Skeletal muscle satellite cell (primary cell): ENCODE data around the gene SRMS.
A peak's percentile ranks its signal among the peaks of the same experiment; 100 is the strongest.

Experiments
- H3K27me3 ChIP-seq: 2 replicates; pipeline ENCODE4 v1.7.0; 2013; ENCODE audit warnings: low read length; ENCODE audit not compliant: control insufficient read depth, insufficient read depth
- H3K36me3 ChIP-seq: 2 replicates; pipeline ENCODE4 v1.7.0; 2013; ENCODE audit warnings: mild to moderate bottlenecking, control low read depth, low read length; ENCODE audit not compliant: insufficient read depth
- H3K4me1 ChIP-seq: 2 replicates; pipeline ENCODE4 v1.7.0; 2013; ENCODE audit warnings: low read length; ENCODE audit not compliant: control insufficient read depth, insufficient read depth
- H3K4me2 ChIP-seq: 2 replicates; pipeline ENCODE4 v1.7.0; 2013; ENCODE audit warnings: mild to moderate bottlenecking, low read length
- H3K4me3 ChIP-seq: 2 replicates; pipeline ENCODE4 v1.7.0; 2013; ENCODE audit warnings: low read length
- H3K9ac ChIP-seq: 2 replicates; pipeline ENCODE4 v1.7.0; 2013; ENCODE audit warnings: mild to moderate bottlenecking, low read depth, low read length, moderate library complexity
- H3K9me3 ChIP-seq: replicated peaks from 2 replicates; pipeline ENCODE4 v1.7.0; 2013; ENCODE audit warnings: mild to moderate bottlenecking, control low read depth, low read length

SRMS gene

DNA sequence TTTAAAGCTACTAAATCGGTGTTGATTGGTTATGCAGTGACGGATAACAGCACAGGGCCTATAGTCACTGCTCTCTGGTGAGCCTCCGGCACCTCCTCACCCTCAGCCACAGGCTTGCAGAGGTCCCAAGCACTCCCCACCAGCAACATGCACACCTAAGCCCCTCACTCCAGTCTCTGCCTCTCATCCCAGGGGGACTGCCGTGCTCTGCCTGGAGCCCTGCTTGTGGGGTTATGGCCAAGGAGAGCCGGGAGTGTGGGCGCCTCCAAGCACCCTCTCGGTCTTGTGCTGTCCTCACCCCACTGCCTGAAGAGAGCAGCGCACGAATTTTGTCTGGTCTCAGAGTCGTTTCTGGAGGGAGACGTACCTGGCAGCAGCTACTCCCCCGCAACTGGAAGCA is 41.8 kb downstream of the SRMS start:
- no peaks in the 10 kb centered on the region for H3K4me1 ChIP-seq
- no peaks in the 10 kb centered on the region for H3K36me3 ChIP-seq
- H3K4me3 ChIP-seq, result no peak overlapping the region
- no peak overlapping the region for H3K9ac ChIP-seq
- H3K9me3 ChIP-seq, result no peaks in the 10 kb centered on the region
- H3K4me2 ChIP-seq, result no peak overlapping the region
- H3K27me3 ChIP-seq, result peaks cover 43% of the 10 kb centered on the region

DNA sequence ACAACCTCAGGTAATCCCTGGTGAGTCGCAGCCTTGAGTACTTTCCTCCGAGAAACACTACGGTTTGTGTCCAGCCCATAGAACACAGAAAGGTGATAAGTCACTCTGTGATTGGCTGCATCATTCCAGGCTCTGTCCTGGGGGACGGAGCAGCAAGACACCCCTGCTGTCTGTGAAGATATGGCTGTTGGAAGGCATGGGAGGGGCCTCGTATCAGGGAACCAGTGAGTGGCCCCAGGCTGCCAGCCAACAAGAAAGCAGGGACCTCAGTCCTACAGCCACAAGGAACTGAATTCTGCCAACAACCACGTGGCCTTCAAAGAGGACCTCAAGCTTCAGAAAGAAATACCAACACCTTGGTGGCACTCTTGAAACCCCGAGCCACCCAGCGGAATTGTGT is 42.3 kb downstream of the SRMS start:
- Histone ChIP-seq H3K36me3 (no peaks in the 10 kb centered on the region), H3K4me2 (no peak overlapping the region), H3K4me3 (no peak overlapping the region), H3K27me3 (peaks cover 43% of the 10 kb centered on the region), H3K9ac (no peak overlapping the region), H3K9me3 (no peaks in the 10 kb centered on the region), H3K4me1 (no peaks in the 10 kb centered on the region)

DNA sequence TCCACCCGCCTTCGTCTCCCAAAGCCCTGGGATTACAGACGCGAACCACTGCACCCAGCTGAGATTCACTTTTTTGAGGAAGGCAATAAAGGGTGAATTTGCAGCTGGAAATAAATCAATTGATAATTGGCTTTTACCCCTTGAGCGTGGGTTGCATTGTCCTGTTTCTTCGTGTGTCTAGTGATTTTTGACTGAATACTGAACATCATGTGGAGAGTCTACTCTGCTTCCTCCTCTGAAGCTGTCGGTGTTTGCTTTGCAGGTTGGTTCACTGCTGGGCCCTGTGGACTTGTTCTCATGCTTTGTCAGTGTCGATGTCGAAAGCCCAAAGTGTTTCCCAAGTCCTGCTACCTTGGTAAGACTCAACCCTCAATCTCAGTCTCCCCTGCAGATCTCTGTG is 42.9 kb downstream of the SRMS start:
- H3K27me3 ChIP-seq, result peaks cover 47% of the 10 kb centered on the region
- no peak overlapping the region for H3K4me3 ChIP-seq
- no peaks in the 10 kb centered on the region for H3K9me3 ChIP-seq
- no peak overlapping the region for H3K9ac ChIP-seq
- no peaks in the 10 kb centered on the region for H3K4me1 ChIP-seq
- no peaks in the 10 kb centered on the region for H3K36me3 ChIP-seq
- H3K4me2 ChIP-seq, result no peak overlapping the region

DNA sequence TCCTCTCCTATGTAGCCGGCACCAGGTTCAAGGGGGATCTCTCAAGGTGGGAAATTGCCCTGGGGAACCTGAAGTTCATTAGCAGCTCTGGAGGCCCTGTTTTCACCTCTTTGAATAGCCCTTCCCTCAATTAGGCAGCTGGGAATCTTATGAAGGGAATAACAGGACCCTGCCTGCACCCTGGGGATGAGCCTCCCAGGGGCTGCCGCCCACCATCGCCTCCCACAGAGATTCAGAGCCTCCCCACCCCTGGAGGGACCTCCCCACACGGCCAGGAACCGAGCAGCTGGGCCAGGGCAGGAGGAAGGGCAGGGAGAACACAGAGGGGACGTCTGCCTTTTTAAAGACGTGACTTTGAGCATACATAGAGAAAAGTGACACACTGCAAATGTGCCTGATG is 44.0 kb downstream of the SRMS start:
- Histone ChIP-seq H3K9me3 (no peaks in the 10 kb centered on the region), H3K36me3 (no peaks in the 10 kb centered on the region), H3K27me3 (peaks cover 47% of the 10 kb centered on the region), H3K4me2 (no peak overlapping the region), H3K4me1 (no peaks in the 10 kb centered on the region), H3K4me3 (no peak overlapping the region), H3K9ac (no peak overlapping the region)

DNA sequence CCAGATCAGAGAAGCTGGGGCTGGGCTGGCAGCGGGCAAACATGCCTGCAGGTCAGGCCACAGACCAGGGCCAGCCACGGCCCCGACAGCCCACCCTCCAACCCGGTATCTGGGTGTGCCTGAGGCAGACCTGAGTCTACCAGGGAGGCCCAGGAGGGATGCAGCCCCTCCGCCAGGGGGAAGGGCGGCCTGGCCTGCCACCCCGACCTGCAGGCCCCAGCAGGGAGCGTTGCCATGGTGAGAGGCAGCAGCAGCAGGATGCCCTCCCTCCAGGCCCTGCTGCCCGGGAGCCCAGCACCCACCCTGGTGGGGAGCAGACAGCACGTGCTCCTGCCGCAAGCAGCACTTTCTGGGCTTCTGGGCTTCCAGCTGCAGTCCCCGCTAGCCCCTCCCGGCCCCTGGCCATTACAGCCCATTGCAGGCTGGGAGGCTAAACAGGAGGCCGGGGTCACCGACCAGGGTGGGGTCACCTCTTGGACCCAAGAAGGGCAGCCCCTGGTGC is 44.8 kb downstream of the SRMS start:
- Histone ChIP-seq H3K9ac (no peak overlapping the region), H3K4me3 (no peak overlapping the region), H3K4me1 (peaks cover 6% of the 10 kb centered on the region), H3K27me3 (peaks cover 49% of the 10 kb centered on the region), H3K36me3 (no peaks in the 10 kb centered on the region), H3K9me3 (no peaks in the 10 kb centered on the region), H3K4me2 (no peak overlapping the region)

DNA sequence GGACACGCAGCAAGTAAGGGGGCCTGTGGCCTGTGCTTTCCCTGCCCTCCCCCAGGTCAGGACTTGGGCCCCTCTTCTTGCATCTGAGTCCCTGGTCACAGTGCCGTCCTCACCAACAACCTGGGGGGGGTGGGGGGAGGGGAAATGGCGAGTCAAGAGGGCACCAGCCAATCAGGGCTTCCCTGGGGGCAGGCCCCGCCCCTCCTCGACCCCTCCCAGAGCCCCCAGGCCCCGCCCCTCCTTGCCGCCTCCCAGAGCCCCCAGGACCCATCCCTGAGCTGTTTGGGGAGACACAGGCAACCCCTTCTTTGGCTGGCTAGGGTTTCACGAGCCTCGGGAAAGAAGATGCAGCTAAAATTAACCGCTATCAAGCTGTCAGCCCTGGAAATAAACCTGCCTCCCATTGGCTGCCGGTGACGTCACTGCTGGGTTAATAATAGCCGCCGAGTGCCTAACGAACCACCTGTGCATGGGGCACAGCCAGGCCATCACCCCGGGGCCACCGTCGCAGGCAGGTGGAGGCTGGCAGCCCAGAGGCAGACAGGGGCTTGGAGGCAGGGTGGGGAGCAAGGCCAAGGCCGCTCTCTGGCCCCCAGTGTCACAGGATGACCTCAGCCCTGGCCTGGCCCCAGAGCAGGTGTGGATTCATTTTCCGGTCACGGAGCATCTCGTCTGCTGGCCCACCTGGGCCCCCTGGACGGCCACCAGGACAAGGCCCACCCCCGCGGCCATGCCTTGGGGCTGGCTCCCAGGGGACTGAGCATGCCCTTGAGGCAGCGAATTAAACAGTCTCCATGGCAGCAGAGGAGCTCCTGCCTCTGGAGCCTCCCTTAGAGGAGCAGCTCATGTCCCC is 45.5 kb downstream of the SRMS start:
- no peaks in the 10 kb centered on the region for H3K36me3 ChIP-seq
- H3K27me3 ChIP-seq, result peaks cover 54% of the 10 kb centered on the region
- H3K9ac ChIP-seq, result no peak overlapping the region

DNA sequence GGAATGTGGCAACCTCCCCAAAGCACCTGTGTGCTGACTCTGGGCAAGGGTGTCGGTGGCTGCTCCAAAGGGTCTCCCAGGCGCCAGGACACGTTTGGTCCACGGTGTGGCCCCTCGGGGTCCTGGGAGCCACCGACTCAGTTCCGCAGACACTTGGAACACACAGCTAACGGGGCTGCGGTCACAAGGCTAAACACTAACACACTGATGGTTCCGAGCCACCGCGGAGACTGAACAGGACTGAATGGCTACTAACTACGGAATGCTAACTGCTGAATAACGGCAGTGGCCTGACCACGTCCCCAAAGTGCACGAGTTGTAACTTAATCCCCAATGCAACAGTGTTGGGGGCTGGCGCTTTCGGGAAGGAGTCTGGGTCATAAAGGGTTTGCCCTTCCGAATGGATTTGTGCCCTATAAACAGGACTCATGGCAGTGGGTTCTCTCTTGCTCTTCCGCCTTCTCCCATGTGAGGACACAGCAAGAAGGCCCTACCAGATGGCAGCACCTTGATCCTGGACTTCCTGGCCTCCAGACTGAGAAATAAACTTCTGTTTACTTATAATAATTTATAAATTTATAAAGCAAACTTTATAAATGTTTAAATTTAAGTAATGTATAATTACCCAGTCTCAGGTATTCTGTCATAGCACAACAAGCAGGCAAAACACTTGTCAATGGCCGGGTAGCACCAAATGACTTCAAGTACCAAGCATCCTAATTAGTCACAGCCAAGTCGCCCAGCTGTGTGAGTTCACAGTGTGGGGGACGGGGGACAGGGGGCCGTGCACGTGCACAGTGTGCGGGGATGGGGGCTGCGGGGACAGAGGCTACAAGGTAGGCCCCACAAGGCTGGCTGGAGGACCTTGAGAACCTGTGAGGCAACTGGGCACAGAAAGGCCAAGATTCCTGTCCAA is 46.4 kb downstream of the SRMS start:
- Histone ChIP-seq H3K27me3 (peaks cover 57% of the 10 kb centered on the region), H3K9ac (no peak overlapping the region), H3K4me1 (peaks cover 7% of the 10 kb centered on the region), H3K4me3 (no peak overlapping the region), H3K4me2 (no peak overlapping the region), H3K36me3 (no peaks in the 10 kb centered on the region), H3K9me3 (no peaks in the 10 kb centered on the region)

More for the DNA sequence above, 45.5 kb downstream of the SRMS start:
- H3K9me3 ChIP-seq, result no peaks in the 10 kb centered on the region
- H3K4me2 ChIP-seq, result no peak overlapping the region
- H3K4me1 ChIP-seq, result peaks cover 7% of the 10 kb centered on the region
- H3K4me3 ChIP-seq, result no peak overlapping the region

DNA sequence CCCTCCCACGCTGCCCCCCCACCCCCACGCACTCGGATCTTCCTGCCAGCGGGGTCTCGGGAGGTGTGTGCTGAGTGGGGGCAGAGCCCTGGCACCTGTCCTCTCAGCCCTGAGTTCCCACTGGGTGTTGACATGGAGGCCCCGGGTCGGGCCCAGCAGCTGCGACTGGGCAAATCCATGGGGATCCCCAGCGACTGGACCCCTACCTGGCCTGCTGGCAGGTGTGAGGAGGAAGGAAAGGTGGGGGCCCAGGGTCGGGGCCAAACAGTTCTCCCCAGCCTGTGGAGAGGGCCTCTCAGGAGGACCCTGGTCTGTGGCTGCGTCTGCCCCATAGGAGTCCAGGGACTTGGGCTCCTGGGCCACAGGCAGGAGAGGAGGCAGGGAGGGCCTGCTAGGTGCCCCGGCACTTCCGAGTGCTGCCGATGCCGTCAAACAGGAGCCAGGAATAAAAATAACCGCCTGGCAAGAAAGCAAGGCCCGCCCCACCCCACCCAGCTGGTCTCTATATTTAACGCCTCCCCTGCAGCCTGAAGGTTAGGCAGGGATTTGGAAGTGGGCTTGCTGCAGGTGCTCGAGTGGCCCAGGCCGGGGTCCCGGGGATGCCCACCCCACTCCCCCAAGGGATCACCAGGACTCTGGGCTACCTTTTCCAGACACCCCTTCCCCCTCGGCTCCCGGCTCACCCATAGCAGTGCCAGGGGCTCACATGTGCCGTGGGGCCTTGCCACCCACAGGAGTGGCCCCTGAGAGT is 47.2 kb downstream of the SRMS start:
- no peak overlapping the region for H3K4me3 ChIP-seq
- H3K9me3 ChIP-seq, result no peaks in the 10 kb centered on the region
- H3K27me3 ChIP-seq, result peaks cover 52% of the 10 kb centered on the region
- no peak overlapping the region for H3K9ac ChIP-seq
- H3K36me3 ChIP-seq, result no peaks in the 10 kb centered on the region
- H3K4me2 ChIP-seq, result no peak overlapping the region
- H3K4me1 ChIP-seq, result peaks cover 7% of the 10 kb centered on the region

DNA sequence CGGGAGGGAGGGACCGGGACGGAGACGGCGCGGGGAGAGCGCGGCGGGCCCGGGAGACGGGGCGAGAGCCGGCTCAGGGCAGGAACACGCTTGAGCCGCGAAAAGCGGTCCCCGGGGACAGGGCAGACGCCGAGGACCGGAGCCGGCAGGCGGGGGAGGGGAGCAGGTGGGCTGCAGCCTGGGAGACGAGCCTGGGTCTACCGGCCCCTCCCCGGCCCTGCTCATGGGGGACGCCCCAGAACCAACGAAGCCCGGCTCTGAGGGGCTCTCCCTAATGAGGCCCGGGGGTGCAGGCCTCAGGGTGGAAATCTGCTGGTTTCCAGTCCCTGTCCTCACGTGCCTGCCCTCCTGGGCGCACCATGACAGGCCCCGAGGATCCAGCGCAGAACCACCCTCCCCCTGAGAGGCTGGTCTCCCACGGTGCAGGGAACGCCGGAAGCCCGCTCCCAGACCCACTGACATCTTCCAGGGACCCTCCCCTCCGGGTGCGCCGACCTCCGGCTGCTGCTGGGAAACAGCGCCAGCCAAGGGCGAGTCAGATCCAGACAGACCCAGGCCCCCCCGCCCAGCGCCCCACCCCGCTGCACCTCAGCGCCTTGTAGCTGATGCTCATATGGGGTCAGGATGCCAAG is 48.1 kb downstream of the SRMS start:
- H3K4me3 ChIP-seq, result no peak overlapping the region
- H3K27me3 ChIP-seq, result peaks cover 44% of the 10 kb centered on the region
- H3K4me1 ChIP-seq, result peaks cover 7% of the 10 kb centered on the region
- no peaks in the 10 kb centered on the region for H3K9me3 ChIP-seq
- no peak overlapping the region for H3K9ac ChIP-seq
- H3K4me2 ChIP-seq, result no peak overlapping the region
- H3K36me3 ChIP-seq, result no peaks in the 10 kb centered on the region

DNA sequence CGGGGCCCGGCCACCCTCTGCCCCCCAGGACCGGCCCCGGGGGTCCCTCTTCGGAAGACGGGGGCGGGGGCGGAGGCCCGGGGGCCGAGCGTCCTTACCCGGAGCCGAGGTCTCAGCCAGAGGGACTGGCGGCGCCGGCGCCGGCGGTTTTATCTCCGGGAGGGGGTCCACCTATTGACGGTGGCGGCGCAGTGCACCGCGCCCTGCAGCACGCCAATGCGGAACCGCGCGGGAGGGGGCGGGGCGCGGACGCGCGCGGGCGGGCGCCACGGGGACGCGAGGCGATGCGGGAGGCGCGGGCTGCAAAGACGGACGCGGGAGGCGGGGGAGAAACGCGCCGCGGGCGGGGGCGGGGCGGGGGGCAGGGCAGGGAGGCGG is 48.6 kb downstream of the SRMS start, which contains the start of gene EEF1A2:
EEF1A2 (minus strand) TSS at position 124 of the 378 bp plus-strand sequence. CDS start 1,320 bp downstream, outside the sequence.
- H3K4me3 ChIP-seq, result no peak within 1 kb of the TSS
- H3K9ac ChIP-seq, result no peak within 1 kb of the TSS
- peak within 1 kb of the TSS; percentile 41 for H3K4me2 ChIP-seq
- H3K9me3 ChIP-seq, result no peaks in the 10 kb centered on the region
- H3K4me1 ChIP-seq, result peaks cover 7% of the 10 kb centered on the region
- peaks cover 44% of the 10 kb centered on the region for H3K27me3 ChIP-seq
- H3K36me3 ChIP-seq, result no peaks in the 10 kb centered on the region
